ENCODE results near the gene PPFIA1. TPM values are rescaled to one million over a fixed set of nuclear protein-coding genes. Genes with fewer than 3 reads are reported as not detected.
A peak's percentile ranks its signal among the peaks of the same experiment; 100 is the strongest.

Gene PPFIA1
- polyA plus RNA-seq, 1 experiment = 62.7 TPM

DNA sequence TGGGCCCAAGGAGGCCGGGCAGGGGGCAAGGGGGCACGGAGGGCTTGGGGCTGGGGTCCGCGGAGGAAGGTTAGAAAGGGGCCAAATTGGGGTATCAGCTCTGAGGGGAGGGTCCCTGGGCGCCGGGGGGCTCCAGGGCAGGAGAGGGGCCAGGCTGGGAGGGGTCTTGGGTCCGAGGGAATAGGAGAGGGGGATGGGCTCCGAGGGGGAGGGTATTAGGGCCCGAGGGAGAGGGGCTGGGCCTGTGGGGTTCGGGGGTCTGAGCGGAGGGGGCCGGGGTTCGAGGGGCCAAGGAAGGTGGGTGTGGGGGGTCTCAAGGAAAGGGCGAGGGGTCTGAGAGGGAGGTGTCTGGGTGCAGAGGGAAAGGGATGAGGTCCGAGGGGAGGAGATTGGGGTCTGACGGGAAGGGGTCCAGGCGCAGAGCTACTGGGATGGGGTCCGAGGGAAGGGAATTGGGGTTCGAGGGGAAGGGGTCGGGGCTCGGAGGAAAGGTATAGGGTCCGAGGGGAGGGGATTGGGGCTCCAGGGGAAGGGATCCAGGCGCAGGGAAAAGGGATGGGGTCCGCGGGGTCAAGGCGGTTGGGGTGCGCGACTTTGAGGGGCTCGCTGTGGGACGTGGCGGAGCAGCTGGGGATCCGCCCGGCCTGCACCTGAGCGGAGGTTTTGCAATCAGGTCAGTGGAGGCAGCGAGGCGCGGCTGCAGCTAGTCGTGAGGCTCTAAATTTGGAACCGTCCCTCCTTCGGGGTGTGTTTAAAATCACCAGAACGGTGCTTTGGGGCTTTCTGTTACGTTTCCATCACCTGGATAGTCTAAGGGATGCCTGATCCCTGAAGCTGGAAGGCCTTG, 128.6 kb downstream of the PPFIA1 start:
- ChIA-PET POLR2A (interaction anchor here (0.7 kb wide), 1 partner anchor 17 kb away, joined by 4 read pairs; no protein-coding TSS in a partner anchor), CTCF (interaction anchor here (1.0 to 3.3 kb wide), 3 partner anchors 16 to 118 kb away, joined by 3 to 15 read pairs (median 4); no protein-coding TSS in a partner anchor)
- Histone ChIP-seq H3K27me3 (ENCODE audit: control insufficient read depth, insufficient read depth, low read length) (no peaks in the 10 kb centered on the region), H3K36me3 (ENCODE audit: control insufficient read depth, insufficient read depth, low read length) (peaks cover 1% of the 10 kb centered on the region), H3K4me3 (ENCODE audit: low read depth, low read length) (peak overlapping the region; percentile 97)
- TF ChIP-seq, protein P1, sequence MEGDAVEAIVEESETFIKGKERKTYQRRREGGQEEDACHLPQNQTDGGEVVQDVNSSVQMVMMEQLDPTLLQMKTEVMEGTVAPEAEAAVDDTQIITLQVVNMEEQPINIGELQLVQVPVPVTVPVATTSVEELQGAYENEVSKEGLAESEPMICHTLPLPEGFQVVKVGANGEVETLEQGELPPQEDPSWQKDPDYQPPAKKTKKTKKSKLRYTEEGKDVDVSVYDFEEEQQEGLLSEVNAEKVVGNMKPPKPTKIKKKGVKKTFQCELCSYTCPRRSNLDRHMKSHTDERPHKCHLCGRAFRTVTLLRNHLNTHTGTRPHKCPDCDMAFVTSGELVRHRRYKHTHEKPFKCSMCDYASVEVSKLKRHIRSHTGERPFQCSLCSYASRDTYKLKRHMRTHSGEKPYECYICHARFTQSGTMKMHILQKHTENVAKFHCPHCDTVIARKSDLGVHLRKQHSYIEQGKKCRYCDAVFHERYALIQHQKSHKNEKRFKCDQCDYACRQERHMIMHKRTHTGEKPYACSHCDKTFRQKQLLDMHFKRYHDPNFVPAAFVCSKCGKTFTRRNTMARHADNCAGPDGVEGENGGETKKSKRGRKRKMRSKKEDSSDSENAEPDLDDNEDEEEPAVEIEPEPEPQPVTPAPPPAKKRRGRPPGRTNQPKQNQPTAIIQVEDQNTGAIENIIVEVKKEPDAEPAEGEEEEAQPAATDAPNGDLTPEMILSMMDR (IDR thresholded peaks at IDR 0.05; ENCODE audit: insufficient read depth, low read depth, low read length) = no peak
- DNase-seq (ENCODE audit: low read depth) = no peak

DNA sequence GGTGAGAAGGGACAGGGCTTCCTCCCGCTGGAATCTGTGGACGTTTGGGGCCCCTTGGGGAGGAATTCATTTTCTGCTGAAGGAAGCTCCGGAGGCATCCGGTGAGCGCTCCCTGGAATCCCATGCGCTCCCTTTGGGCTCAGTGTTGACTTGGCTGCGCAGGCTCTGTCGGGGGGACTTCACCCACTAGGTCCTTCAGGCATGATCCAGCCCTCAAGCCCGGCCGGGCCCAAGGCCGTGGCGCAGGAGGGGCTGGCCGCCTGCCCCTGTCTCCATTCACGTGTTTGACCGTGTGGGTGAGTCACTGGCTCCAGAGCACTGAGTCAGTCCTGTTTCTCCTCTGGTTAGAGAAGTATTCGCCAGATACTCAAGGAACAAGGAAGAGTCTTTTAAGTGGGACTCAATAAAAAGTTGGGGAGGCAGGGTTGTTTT, 129.2 kb downstream of the PPFIA1 start:
- Histone ChIP-seq H3K36me3 (ENCODE audit: control insufficient read depth, insufficient read depth, low read length) (no peaks in the 10 kb centered on the region; the same call in none of the 2 replicates), H3K27me3 (ENCODE audit: control insufficient read depth, insufficient read depth, low read length) (no peaks in the 10 kb centered on the region), H3K4me3 (ENCODE audit: low read depth, low read length) (peak overlapping the region; percentile 97)
- ChIA-PET POLR2A (interaction anchor here (0.6 to 0.7 kb wide), 2 partner anchors 16 to 1053 kb away, joined by 4 read pairs; partner anchors contain the start of gene NADSYN1), CTCF (interaction anchor here (1.5 to 3.3 kb wide), 2 partner anchors 15 to 17 kb away, joined by 3 to 15 read pairs; no protein-coding TSS in a partner anchor)
- TF ChIP-seq, protein P1 (IDR thresholded peaks at IDR 0.05; ENCODE audit: insufficient read depth, low read depth, low read length) = no peak
- peak; percentile 83 for DNase-seq (ENCODE audit: low read depth)

DNA sequence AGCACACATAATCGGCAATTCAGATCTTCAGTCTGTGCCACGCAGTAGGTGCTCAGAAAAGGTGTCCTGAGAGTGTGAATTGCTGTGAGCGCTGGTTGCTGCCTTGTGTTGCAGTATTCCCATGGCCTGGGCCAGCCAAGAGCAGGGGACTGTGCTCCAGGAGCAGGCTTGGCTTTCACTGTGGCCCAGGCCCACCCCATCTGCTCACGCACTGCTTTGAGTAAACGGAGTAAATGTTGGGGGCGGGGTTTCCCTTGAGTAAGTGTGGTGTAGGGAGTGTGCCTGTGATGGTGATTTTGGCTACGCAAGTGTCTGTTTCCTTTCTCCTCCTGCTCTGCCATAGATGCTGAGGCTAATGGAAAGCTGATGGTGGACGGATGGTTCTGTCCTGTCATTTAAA, 130.2 kb downstream of the PPFIA1 start:
- Histone ChIP-seq H3K27me3 (ENCODE audit: control insufficient read depth, insufficient read depth, low read length) (no peaks in the 10 kb centered on the region), H3K36me3 (ENCODE audit: control insufficient read depth, insufficient read depth, low read length) (peaks cover 2% of the 10 kb centered on the region), H3K4me3 (ENCODE audit: low read depth, low read length) (no peak overlapping the region)
- no peak for DNase-seq (ENCODE audit: low read depth)
- TF ChIP-seq, protein P1 (IDR thresholded peaks at IDR 0.05; ENCODE audit: insufficient read depth, low read depth, low read length) = no peak
- ChIA-PET POLR2A (no interaction called here), CTCF (interaction anchor here (0.6 to 3.3 kb wide), 3 partner anchors 14 to 151 kb away, joined by 3 to 15 read pairs (median 3); no protein-coding TSS in a partner anchor)

DNA sequence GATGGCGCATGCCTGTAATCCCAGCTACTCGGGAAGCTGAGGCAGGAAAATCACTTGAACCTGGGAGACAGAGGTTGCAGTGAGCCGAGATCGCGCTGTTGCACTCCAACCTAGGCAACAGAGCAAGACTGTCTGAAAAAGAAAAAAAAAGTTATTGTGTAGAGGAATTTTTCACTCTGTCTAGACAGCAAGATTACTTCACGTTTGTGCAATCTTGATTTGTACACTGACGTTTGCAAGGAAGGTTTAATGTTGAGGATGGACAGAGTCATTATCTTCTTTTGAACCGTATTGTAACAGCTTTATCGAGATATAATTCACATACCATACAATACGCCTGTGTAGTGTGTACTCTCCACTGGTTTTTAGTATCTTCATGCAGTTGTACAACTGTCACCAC, 131.5 kb downstream of the PPFIA1 start:
- CTCF ChIA-PET = interaction anchor here (3.3 kb wide), 1 partner anchor 13 kb away, joined by 15 read pairs; no protein-coding TSS in a partner anchor
- peaks cover 9% of the 10 kb centered on the region for H3K36me3 ChIP-seq (ENCODE audit: control insufficient read depth, insufficient read depth, low read length)
- POLR2A ChIA-PET = no interaction called here

DNA sequence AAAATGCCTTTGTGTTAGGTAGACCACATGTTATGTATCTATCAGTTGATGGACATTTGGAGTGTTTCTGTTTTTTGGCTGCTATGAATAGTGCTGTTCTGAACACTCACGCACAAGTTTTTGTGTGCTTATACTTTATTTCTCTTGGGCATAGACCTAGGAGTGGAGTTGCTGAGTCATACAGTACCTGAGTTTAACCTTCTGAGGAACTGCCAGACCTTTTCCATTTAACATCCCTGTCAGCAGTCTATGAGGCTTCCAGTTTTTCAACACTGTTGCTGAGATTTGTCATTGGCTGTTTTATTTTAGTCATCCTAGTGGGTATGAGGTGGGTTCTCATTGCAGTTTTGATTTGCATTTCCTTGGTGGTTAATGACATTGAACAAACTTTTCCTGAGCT, 132.2 kb downstream of the PPFIA1 start:
- TF ChIP-seq, protein P1 (IDR thresholded peaks at IDR 0.05; ENCODE audit: insufficient read depth, low read depth, low read length) = no peak
- CTCF ChIA-PET = no interaction called here

More for the DNA sequence above, 131.5 kb downstream of the PPFIA1 start:
- Histone ChIP-seq H3K4me3 (ENCODE audit: low read depth, low read length) (no peak overlapping the region), H3K27me3 (ENCODE audit: control insufficient read depth, insufficient read depth, low read length) (no peaks in the 10 kb centered on the region)
- TF ChIP-seq, protein P1 (IDR thresholded peaks at IDR 0.05; ENCODE audit: insufficient read depth, low read depth, low read length) = no peak
- DNase-seq (ENCODE audit: low read depth) = no peak

More for the DNA sequence above, 132.2 kb downstream of the PPFIA1 start:
- H3K4me3 ChIP-seq (ENCODE audit: low read depth, low read length) = no peak overlapping the region
- peaks cover 14% of the 10 kb centered on the region for H3K36me3 ChIP-seq (ENCODE audit: control insufficient read depth, insufficient read depth, low read length)
- POLR2A ChIA-PET = no interaction called here
- H3K27me3 ChIP-seq (ENCODE audit: control insufficient read depth, insufficient read depth, low read length) = no peaks in the 10 kb centered on the region
- no peak for DNase-seq (ENCODE audit: low read depth)
